Ishikawa (cell line): ENCODE data around the gene ALX1.

ENCODE experiments used
- CEBPB ChIP-seq: IDR thresholded peaks from 2 replicates; pipeline ENCODE4 v1.6.1; 2012
- CREB1 ChIP-seq: IDR thresholded peaks from 2 replicates; pipeline ENCODE4 v1.6.1; 2012; ENCODE audit warnings: low read depth
- EP300 ChIP-seq: IDR thresholded peaks from 2 replicates; pipeline ENCODE4 v1.6.1; 2012; ENCODE audit warnings: borderline replicate concordance
- TAF1 ChIP-seq: IDR thresholded peaks from 2 replicates; pipeline ENCODE4 v1.6.1; 2012; ENCODE audit warnings: low read depth, mild to moderate bottlenecking
- TCF12 ChIP-seq: IDR thresholded peaks from 2 replicates; pipeline ENCODE4 v1.6.1; 2012; ENCODE audit warnings: low read depth
- YY1 ChIP-seq: IDR thresholded peaks from 2 replicates; pipeline ENCODE4 v1.6.1; 2012; ENCODE audit warnings: low read depth
- ZBTB7A ChIP-seq: IDR thresholded peaks from 2 replicates; pipeline ENCODE4 v1.6.1; 2012; ENCODE audit warnings: low read depth
- TF ChIP-seq, protein P1 (sequence below): IDR thresholded peaks from 2 replicates; pipeline ENCODE4 v1.6.1; 2012
- TF ChIP-seq, protein P2 (sequence below): IDR thresholded peaks from 2 replicates; pipeline ENCODE4 v1.6.1; 2012; ENCODE audit warnings: low read depth, mild to moderate bottlenecking

DNA sequence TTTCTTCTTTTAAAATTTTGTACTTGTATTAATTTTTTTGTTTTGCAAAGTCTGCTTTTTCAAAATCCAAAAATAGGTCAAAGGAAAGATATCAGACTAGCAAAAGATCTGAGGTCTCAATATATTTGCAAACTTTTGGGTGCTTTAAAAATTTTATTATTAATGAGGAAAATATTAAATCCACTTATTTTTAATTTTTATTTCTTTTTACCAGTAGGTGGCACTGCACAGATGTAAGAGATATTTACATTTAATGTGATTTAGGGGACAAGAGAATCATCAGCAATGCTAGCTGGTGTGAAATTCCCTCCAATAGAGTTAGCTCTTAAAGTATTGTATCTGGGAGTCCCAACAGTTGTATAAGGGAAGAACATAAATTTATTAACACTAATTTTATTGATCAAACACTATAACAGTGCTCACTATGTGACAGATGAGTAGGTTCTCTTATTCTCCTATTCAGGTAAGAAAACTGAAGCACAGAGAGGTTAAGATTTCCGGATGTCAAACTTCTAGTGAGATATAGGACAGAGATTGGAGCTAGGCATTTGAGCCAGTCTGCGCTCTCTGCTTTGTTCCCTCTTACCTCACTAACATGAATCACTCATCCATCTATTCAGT, 30.5 kb downstream of the ALX1 start:
- TF ChIP-seq CEBPB = no peak
- TF ChIP-seq ZBTB7A = no peak
- TF ChIP-seq, protein P1, sequence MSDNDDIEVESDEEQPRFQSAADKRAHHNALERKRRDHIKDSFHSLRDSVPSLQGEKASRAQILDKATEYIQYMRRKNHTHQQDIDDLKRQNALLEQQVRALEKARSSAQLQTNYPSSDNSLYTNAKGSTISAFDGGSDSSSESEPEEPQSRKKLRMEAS = no peak
- TF ChIP-seq, protein P2, sequence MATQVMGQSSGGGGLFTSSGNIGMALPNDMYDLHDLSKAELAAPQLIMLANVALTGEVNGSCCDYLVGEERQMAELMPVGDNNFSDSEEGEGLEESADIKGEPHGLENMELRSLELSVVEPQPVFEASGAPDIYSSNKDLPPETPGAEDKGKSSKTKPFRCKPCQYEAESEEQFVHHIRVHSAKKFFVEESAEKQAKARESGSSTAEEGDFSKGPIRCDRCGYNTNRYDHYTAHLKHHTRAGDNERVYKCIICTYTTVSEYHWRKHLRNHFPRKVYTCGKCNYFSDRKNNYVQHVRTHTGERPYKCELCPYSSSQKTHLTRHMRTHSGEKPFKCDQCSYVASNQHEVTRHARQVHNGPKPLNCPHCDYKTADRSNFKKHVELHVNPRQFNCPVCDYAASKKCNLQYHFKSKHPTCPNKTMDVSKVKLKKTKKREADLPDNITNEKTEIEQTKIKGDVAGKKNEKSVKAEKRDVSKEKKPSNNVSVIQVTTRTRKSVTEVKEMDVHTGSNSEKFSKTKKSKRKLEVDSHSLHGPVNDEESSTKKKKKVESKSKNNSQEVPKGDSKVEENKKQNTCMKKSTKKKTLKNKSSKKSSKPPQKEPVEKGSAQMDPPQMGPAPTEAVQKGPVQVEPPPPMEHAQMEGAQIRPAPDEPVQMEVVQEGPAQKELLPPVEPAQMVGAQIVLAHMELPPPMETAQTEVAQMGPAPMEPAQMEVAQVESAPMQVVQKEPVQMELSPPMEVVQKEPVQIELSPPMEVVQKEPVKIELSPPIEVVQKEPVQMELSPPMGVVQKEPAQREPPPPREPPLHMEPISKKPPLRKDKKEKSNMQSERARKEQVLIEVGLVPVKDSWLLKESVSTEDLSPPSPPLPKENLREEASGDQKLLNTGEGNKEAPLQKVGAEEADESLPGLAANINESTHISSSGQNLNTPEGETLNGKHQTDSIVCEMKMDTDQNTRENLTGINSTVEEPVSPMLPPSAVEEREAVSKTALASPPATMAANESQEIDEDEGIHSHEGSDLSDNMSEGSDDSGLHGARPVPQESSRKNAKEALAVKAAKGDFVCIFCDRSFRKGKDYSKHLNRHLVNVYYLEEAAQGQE = no peak
- no peak for TF ChIP-seq TCF12
- TF ChIP-seq CREB1 = no peak
- TF ChIP-seq EP300 = no peak
- TF ChIP-seq YY1 = no peak
- TF ChIP-seq TAF1 = no peak
